WTC11 (cell line): ENCODE results near the gene ITCH.

ENCODE experiments used
- ATF1 ChIP-seq: sonication (generic); formaldehyde crosslinking; IDR thresholded peaks from 2 replicates; pipeline ENCODE4 v1.8.1; 2023; ENCODE audit warnings: mild to moderate bottlenecking, moderate library complexity, missing genetic modification reagents
- NFE2L1 ChIP-seq: sonication (generic); formaldehyde crosslinking; IDR thresholded peaks from 2 replicates; pipeline ENCODE4 v1.8.1; 2023; ENCODE audit warnings: missing genetic modification reagents
- TF ChIP-seq, protein P1 (sequence below): sonication (generic); formaldehyde crosslinking; conservative IDR thresholded peaks from 2 replicates; pipeline ENCODE4 v1.8.1; 2022; ENCODE audit warnings: mild to moderate bottlenecking, missing genetic modification reagents

DNA sequence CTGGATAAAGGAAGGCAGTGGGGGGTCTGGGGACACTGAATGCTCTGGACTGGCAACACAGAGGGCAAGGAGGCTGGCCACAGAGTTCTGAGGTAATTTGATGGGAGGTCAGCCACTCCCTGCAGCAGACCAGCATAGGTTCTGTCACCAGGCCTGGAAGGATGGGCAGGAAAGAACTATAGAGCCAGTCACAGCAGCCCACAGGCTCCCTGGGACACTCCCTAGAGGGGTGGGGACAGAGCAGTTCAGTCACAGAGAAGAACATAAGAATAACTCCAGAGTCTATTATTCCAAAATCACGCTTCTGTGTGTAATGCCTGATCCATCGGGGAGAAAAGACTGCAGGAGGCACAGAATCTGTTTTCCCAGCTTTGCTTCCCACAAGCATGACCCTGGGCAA lies 172.8 kb downstream of the ITCH start:
- no peak for TF ChIP-seq NFE2L1 (CRISPR knock-in tag)
- TF ChIP-seq, protein P1, sequence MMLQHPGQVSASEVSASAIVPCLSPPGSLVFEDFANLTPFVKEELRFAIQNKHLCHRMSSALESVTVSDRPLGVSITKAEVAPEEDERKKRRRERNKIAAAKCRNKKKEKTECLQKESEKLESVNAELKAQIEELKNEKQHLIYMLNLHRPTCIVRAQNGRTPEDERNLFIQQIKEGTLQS (CRISPR knock-in tag) = no peak
- no peak for TF ChIP-seq ATF1 (CRISPR knock-in tag)
